ENCODE data around the gene ANKRD10. TPM values are rescaled to one million over a fixed set of nuclear protein-coding genes. Genes with fewer than 3 reads are reported as not detected.

The ANKRD10 gene
- total RNA-seq, 1 donor: 128 TPM

DNA sequence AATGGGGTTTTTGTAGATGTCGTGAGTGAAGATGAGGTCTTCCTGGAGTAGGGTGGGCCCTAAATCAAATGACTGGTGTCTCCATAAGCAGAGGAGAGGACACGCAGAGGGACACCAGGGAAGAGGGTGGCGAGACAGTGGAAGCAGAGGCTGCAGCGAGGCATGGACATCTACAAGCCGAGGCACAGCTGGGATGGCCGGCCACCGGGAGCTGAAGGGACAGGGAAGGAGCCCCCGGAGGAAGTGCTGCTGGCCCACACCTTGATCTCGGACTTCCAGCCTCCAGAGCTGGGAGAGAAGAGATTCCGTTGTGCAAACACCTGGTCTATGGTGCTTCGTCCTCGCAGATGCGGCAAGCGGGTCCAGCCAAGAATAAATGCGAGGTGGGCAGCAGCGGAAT is 84.5 kb downstream of the ANKRD10 start:
- no peak for DNase-seq (ENCODE audit: insufficient read length, low spot score, missing footprints)
- Histone ChIP-seq H3K4me2 (ENCODE audit: insufficient read depth, low read length) (no peak overlapping the region), H2AFZ (ENCODE audit: low read length) (no peak overlapping the region), H3K27ac (ENCODE audit: low read depth, low read length) (no peak overlapping the region), H3K4me3 (ENCODE audit: insufficient read depth, low read length) (no peak overlapping the region), H3K9me3 (ENCODE audit: low read depth, low read length) (no peaks in the 10 kb centered on the region), H3K27me3 (ENCODE audit: insufficient read depth, low read length) (peaks cover 16% of the 10 kb centered on the region), H4K20me1 (ENCODE audit: insufficient read depth, low read length) (no peaks in the 10 kb centered on the region), H3K79me2 (ENCODE audit: insufficient read depth, low read length) (no peaks in the 10 kb centered on the region), H3K36me3 (ENCODE audit: insufficient read depth, low read length) (no peaks in the 10 kb centered on the region), H3K4me1 (ENCODE audit: insufficient read depth, low read length) (no peaks in the 10 kb centered on the region)
- TF ChIP-seq, protein P1, sequence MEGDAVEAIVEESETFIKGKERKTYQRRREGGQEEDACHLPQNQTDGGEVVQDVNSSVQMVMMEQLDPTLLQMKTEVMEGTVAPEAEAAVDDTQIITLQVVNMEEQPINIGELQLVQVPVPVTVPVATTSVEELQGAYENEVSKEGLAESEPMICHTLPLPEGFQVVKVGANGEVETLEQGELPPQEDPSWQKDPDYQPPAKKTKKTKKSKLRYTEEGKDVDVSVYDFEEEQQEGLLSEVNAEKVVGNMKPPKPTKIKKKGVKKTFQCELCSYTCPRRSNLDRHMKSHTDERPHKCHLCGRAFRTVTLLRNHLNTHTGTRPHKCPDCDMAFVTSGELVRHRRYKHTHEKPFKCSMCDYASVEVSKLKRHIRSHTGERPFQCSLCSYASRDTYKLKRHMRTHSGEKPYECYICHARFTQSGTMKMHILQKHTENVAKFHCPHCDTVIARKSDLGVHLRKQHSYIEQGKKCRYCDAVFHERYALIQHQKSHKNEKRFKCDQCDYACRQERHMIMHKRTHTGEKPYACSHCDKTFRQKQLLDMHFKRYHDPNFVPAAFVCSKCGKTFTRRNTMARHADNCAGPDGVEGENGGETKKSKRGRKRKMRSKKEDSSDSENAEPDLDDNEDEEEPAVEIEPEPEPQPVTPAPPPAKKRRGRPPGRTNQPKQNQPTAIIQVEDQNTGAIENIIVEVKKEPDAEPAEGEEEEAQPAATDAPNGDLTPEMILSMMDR (IDR thresholded peaks at IDR 0.05; ENCODE audit: extremely low read depth, low read depth, low read length): no peak

DNA sequence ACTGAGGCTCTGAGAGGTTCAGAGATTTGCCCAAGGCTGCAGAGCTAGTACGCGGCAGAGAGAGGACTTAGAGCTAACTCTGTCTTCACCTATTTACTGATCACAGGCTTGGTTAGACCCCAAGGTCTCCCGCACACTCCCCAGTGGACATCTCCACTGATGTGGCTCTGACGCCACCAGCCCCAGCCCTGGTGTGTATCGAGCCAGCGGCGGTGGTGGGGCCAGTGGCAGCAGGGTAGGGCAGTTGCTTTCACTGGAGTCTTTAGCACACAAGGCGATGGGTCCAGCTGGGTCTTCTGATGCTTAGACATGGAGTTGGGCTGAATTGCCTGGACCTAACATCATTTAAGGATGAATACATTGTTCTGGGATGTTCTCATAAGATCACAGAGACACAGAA is 85.4 kb downstream of the ANKRD10 start:
- Histone ChIP-seq H3K4me1 (ENCODE audit: insufficient read depth, low read length) (no peaks in the 10 kb centered on the region), H3K4me2 (ENCODE audit: insufficient read depth, low read length) (no peak overlapping the region), H4K20me1 (ENCODE audit: insufficient read depth, low read length) (no peaks in the 10 kb centered on the region), H3K9me3 (ENCODE audit: low read depth, low read length) (no peaks in the 10 kb centered on the region), H3K79me2 (ENCODE audit: insufficient read depth, low read length) (no peaks in the 10 kb centered on the region), H3K27ac (ENCODE audit: low read depth, low read length) (no peak overlapping the region), H3K4me3 (ENCODE audit: insufficient read depth, low read length) (no peak overlapping the region), H3K27me3 (ENCODE audit: insufficient read depth, low read length) (peaks cover 15% of the 10 kb centered on the region), H2AFZ (ENCODE audit: low read length) (no peak overlapping the region), H3K36me3 (ENCODE audit: insufficient read depth, low read length) (no peaks in the 10 kb centered on the region)
- no peak for DNase-seq (ENCODE audit: insufficient read length, low spot score, missing footprints)
- TF ChIP-seq, protein P1 (IDR thresholded peaks at IDR 0.05; ENCODE audit: extremely low read depth, low read depth, low read length): no peak

DNA sequence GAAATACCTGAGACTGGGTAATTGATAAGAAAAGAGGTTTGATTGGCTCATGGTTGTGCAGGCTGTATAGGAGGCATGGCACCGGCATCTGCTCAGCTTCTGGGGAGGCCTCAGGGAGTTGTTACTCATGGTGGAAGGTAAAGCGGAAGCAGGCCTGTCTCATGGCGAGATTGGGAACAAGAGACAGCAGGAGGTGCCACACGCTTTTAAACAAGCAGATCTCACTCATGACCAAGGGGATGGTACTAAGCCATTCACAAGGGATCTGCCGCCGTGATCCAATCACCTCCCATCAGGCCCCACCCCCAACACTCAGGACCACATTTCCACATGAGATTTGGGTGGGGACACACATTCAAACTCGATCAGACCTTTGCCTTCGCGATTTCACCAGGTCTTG is 86.2 kb downstream of the ANKRD10 start:
- H3K36me3 ChIP-seq (ENCODE audit: insufficient read depth, low read length): no peaks in the 10 kb centered on the region
- peaks cover 8% of the 10 kb centered on the region for H3K27me3 ChIP-seq (ENCODE audit: insufficient read depth, low read length)
- no peak overlapping the region for H3K27ac ChIP-seq (ENCODE audit: low read depth, low read length)
- no peaks in the 10 kb centered on the region for H3K4me1 ChIP-seq (ENCODE audit: insufficient read depth, low read length)
- no peak overlapping the region for H3K4me2 ChIP-seq (ENCODE audit: insufficient read depth, low read length)
- DNase-seq (ENCODE audit: insufficient read length, low spot score, missing footprints): no peak
- no peaks in the 10 kb centered on the region for H3K79me2 ChIP-seq (ENCODE audit: insufficient read depth, low read length)
- no peaks in the 10 kb centered on the region for H3K9me3 ChIP-seq (ENCODE audit: low read depth, low read length)
- H2AFZ ChIP-seq (ENCODE audit: low read length): no peak overlapping the region
- H4K20me1 ChIP-seq (ENCODE audit: insufficient read depth, low read length): no peaks in the 10 kb centered on the region
- H3K4me3 ChIP-seq (ENCODE audit: insufficient read depth, low read length): no peak overlapping the region
- TF ChIP-seq, protein P1 (IDR thresholded peaks at IDR 0.05; ENCODE audit: extremely low read depth, low read depth, low read length): no peak

Small RNAs within 50 kb of the gene (small RNA-seq; reads per million reads assigned to genes)
- gene AL442128.1: not detected

Other genes with a start within 250 kb of the ANKRD10 start
- gene CARS2, start 209.0 kb downstream of the ANKRD10 start, total RNA-seq: 154 and 161 TPM in 2 replicates
- gene ING1, start 201.4 kb downstream of the ANKRD10 start, total RNA-seq: 9.1 and 10.5 TPM in 2 replicates
- gene ARHGEF7, start 200.2 kb upstream of the ANKRD10 start, total RNA-seq: 27.5 and 34.8 TPM in 2 replicates